Ramos (cell line): ENCODE results near the gene ACKR3.

Experiments
- in situ Hi-C: fragments of 300-500 bp; cut with MboI; formaldehyde crosslinking; loops from one replicate; pipeline ENCODE4 v1.14.3; 2022; ENCODE audit warnings: low sequenced_read_pairs; ENCODE audit not compliant: unreplicated experiment

ACKR3 gene

GRCh38 chr2:236625156-236625690, 55.6 kb downstream of the ACKR3 start:
- in situ Hi-C loops: no loop called here

DNA sequence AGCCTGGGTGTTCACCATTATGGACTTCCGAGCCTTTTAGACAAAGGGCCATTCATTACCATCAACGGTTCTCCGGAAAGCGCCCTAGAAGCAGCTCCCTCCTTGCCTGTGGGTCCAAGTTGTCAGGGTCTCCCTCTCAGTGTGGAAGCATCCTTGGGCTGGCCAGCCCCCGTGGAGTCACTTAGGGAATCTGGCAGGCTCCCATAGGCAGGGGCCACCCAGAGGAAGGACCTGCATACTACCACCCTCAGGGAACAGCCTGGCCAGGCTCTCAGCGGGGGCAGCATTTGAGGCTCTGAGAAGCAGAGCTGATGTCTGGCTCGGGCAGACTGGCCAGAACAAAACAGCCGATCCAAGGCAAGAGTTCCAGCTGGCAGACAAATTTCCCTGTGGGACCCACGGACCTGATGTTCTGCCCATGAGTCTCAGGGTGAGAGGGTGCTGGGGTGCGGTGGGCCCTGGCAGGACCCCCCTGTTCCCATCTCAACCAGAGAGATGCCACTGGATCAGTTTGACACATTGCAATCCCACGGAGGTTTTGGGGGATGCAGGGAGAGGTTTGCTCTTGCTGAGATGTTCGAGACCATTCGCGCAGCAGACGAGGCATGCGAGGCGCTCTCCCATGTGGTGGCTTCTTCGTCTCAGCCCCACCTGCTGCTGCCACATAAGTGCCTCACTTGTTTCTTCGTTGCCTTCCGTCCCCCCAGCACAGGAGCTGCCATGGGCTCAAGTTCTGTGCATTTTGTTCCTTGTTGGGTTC, 56.9 kb downstream of the ACKR3 start:
- in situ Hi-C loops: no loop called here

GRCh38 chr2:236627193-236627592, 57.6 kb downstream of the ACKR3 start:
- in situ Hi-C loops: no loop called here

DNA sequence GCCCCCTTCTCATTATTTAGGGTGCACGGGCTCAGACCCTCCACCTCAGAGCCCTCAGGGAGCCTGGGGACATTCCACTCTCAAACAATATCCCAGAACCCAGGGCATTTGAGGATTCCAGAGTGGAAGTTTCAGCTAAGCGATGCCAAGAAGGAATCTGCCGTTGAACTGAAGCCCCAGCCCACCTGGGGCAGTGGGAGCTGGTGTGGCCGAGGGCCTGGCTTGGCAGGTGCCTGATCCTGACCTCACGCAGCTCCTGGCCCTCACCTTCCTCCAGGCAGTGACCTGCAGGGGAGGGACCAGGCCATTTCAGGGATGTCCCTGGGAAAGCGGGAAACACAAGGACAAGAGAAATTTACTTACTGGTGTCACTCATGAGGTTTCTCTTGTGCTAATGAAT, 58.2 kb downstream of the ACKR3 start:
- in situ Hi-C loops: no loop called here

DNA sequence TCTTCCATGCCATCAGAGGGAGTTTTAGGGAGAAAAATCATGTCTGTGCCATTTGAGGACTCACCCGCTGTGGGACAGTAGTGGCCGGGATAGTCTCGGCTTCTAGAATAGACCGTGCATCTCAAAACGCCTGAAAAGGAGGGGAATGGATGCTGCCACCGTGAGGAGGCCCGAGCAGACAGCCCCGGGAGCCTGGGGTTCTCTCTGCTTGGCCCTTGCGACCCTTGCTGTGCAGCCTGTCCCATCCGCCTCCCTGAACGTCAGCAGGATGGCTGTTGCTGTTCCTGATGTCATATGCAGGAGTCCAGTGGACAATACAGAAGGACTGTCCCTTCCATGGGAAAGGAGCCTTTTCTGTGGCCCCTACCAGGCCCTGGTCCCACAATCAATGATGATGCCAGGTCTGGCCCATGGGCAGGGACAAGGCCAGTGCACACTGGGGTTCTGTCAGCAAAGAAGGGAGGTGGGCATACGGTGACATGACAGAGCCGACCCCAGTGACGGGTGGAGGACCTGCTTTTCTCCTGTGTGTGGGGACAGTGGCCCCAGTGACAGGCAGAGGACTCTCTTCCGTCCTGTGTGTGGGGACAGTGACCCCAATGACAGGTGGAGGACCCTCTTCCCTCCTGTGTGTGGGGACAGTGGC, 58.8 kb downstream of the ACKR3 start:
- in situ Hi-C loops: no loop called here

DNA sequence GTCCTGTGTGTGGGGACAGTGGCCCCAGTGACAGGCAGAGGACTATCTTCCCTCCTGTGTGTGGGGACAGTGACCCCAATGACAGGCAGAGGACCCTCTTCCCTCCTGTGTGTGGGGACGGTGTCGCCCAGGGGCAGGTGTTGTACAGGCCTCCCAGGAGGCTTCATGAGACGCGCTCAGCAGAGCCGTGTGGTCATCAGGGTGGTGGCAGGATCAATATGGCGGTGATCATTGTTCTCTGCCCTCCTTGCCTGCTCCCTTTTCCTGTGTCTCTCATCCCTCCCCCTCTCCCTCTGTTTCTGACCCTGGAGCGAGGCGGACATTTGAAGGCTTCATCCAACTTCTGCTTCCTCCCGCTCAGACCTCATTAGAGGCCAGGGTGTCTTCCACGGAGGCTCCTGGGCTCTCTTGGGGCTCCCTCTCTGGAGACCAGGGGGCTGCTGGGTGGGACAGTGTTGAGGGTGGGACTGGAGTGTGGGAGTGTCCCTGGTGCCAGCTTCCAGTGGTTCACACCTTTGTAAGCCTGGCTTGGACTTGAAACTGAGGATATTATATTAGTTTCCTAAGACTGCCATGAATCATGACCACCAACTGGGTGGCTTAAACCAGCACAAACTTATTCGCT, 59.5 kb downstream of the ACKR3 start:
- in situ Hi-C loops: no loop called here

DNA sequence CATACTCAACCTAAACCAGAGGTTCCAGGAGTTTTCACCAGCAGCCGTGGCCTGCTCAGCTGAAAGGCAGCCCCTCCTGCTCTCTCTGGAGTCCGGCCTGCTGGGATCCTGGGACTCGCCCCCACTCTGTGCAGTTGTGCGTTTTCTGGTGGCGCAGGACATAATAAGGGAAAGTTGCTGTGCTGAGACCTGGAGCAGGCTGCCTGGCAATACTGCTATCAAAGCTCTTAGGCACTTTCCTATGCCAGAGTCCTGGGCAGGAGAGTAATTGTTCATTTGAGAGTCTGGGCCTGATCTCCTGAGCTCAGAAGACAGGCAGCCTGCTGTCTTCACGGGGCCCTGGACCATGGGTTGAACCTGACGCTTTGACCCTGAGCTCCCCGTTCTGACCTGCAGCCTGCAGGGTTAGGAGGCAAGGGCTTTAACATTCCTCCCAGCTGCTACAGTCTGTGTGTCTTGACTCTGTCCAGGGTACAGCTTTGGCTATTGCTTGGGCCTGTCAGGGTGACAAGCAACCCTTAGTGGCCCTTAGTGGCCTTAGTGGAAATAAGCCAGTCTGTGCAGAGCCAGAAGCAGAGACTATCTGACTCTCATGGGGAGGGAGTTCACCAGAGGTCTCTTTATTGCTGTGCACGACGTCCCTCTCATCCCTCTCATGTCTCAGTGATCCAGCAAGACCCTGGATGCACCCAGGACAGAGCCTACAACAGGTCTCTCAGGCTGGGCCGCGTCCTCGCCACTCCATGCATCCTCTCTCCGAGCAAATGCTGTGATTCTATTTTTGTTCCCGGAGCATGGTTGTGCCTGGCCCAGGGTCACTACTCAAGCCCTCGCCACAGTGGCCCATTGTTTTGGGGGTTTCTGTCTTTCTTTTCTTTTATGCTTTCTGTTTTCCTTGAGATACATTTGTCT, 60.6 kb downstream of the ACKR3 start:
- in situ Hi-C loops: no loop called here

DNA sequence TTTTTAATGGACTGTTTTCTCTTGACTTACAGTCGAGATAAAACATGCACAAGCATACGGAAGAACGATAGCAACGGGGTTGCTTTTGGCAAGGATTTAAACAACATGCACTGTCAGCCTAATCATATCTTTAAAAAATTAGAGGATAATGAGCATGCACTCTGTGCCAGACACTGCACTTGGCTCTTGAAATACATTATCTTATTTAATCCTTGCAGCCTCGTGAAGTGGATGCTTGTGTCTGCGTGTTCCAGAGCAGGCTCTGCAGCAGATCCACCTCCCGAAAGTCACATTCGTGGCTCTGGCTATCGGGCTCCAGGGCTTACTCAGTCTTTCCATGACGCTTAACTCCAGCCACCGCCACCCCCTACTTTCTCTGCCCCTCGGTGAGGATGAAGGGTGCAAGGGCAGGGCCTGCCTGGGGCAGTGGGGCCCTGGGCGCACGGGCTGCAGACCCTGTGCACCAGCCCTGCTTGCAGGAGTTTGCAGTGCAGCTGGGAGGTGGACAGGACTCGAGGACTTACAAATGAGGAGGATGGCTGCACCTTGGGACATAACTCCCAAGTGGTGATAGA, 61.7 kb downstream of the ACKR3 start:
- in situ Hi-C loops: no loop called here

DNA sequence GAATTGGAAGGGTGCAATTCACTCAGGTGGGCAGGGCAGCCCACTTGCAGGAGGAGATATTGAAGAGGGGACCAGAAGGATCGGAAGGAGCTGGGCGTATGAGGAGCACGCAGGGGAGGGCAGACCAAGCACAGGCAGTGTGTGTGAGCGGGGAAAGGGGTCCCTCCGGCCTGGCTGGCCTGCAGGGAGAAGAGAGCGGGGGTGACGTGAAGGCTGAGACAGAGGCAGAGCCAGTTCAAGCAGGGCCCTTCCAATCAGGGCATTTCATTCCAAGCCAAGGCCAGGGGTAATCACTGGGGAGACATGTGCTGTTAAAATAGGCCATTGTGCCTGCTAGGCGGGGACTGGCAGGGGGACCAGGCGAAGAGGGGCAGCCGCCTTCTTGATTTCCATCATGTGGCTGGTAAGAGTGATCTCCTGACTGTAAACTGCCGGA, 62.2 kb downstream of the ACKR3 start:
- in situ Hi-C loops: no loop called here
